Liver (tissue), 9 donors: ENCODE results near the gene CTPS2. TPM values are rescaled to one million over a fixed set of nuclear protein-coding genes. Genes with fewer than 3 reads are reported as not detected.

Experiments used
- DNase-seq: peaks from one replicate; pipeline ENCODE4 v3.0.0-alpha.2; 2017; ENCODE audit warnings: low spot score
- H3K27ac ChIP-seq, 2 donors: one replicate each; pipeline ENCODE4 v1.7.0; 2013; ENCODE audit warnings: inconsistent platforms in 2 of 2, low read length in 2 of 2, control low read depth in 1 of 2, low read depth in 1 of 2, mild to moderate bottlenecking in 1 of 2
- H3K27me3 ChIP-seq, 4 donors: one replicate each; pipeline versions ENCODE4 v1.6.1 to v1.7.0; 2013; ENCODE audit warnings: low read length in 3 of 4, inconsistent platforms in 1 of 4, mild to moderate bottlenecking in 1 of 4, moderate library complexity in 1 of 4; ENCODE audit not compliant: control insufficient read depth in 4 of 4, insufficient read depth in 4 of 4
- H3K36me3 ChIP-seq, 4 donors: one replicate each; pipeline versions ENCODE4 v1.6.1 to v1.7.0; 2013; ENCODE audit warnings: low read length in 3 of 4, mild to moderate bottlenecking in 3 of 4, low read depth in 1 of 4, moderate library complexity in 1 of 4; ENCODE audit not compliant: control insufficient read depth in 4 of 4, insufficient read depth in 3 of 4
- H3K4me1 ChIP-seq, 4 donors: one replicate each; pipeline versions ENCODE4 v1.6.1 to v1.7.0; 2013; ENCODE audit warnings: low read length in 3 of 4, mild to moderate bottlenecking in 3 of 4, moderate library complexity in 1 of 4; ENCODE audit not compliant: control insufficient read depth in 4 of 4, insufficient read depth in 4 of 4
- H3K4me3 ChIP-seq, 3 donors: one replicate each; pipeline versions ENCODE4 v1.6.1 to v1.7.0; 2013; ENCODE audit warnings: low read length in 3 of 3, control low read depth in 1 of 3, low read depth in 1 of 3, mild to moderate bottlenecking in 1 of 3
- H3K9ac ChIP-seq, 2 donors: one replicate each; pipeline ENCODE4 v1.7.0; 2013; ENCODE audit warnings: low read length in 2 of 2, mild to moderate bottlenecking in 2 of 2, moderate library complexity in 2 of 2, control low read depth in 1 of 2, low read depth in 1 of 2
- H3K9me3 ChIP-seq, 4 donors: one replicate each; pipeline versions ENCODE4 v1.6.1 to v1.7.0; 2013; ENCODE audit warnings: low read length in 3 of 4; ENCODE audit not compliant: control insufficient read depth in 4 of 4
- ATF3 ChIP-seq: IDR thresholded peaks from 2 replicates; pipeline ENCODE4 v1.6.1; 2016; ENCODE audit warnings: antibody characterized with exemption
- EGR1 ChIP-seq, 2 donors: IDR thresholded peaks; 2 replicates each; pipeline ENCODE4 v1.6.1; 2016 to 2018; ENCODE audit warnings: antibody characterized with exemption in 2 of 2, low read depth in 2 of 2
- FOXA1 ChIP-seq: IDR thresholded peaks from 2 replicates; pipeline ENCODE4 v1.6.1; 2016; ENCODE audit warnings: antibody characterized with exemption
- FOXA2 ChIP-seq: IDR thresholded peaks from 2 replicates; pipeline ENCODE4 v1.6.1; 2016; ENCODE audit warnings: antibody characterized with exemption
- GABPA ChIP-seq, 2 donors: IDR thresholded peaks in 1 of 2; conservative IDR thresholded peaks in 1 of 2; 2 replicates each; pipeline ENCODE4 v1.6.1; 2016; ENCODE audit warnings: antibody characterized with exemption in 2 of 2, mild to moderate bottlenecking in 1 of 2, moderate library complexity in 1 of 2
- HNF4A ChIP-seq, 2 donors: conservative IDR thresholded peaks; 2 replicates each; pipeline ENCODE4 v1.6.1; 2016; ENCODE audit warnings: antibody characterized with exemption in 2 of 2, mild to moderate bottlenecking in 2 of 2
- HNF4G ChIP-seq: IDR thresholded peaks from 2 replicates; pipeline ENCODE4 v1.6.1; 2016; ENCODE audit warnings: antibody characterized with exemption
- JUND ChIP-seq, 2 donors: IDR thresholded peaks; 2 replicates each; pipeline ENCODE4 v1.6.1; 2016; ENCODE audit warnings: antibody characterized with exemption in 2 of 2
- NR2F2 ChIP-seq: IDR thresholded peaks from 2 replicates; pipeline ENCODE4 v1.6.1; 2016; ENCODE audit warnings: antibody characterized with exemption
- RAD21 ChIP-seq, 2 donors: IDR thresholded peaks; 2 replicates each; pipeline ENCODE4 v1.6.1; 2016; ENCODE audit warnings: antibody characterized with exemption in 2 of 2, mild to moderate bottlenecking in 2 of 2
- REST ChIP-seq: IDR thresholded peaks from 2 replicates; pipeline ENCODE4 v1.6.1; 2016; ENCODE audit warnings: antibody characterized with exemption, mild to moderate bottlenecking
- RXRA ChIP-seq, 2 donors: IDR thresholded peaks; 2 replicates each; pipeline ENCODE4 v1.6.1; 2017 to 2018; ENCODE audit warnings: antibody characterized with exemption in 2 of 2, mild to moderate bottlenecking in 1 of 2
- SP1 ChIP-seq: IDR thresholded peaks from 2 replicates; pipeline ENCODE4 v1.6.1; 2018; ENCODE audit warnings: antibody characterized with exemption, mild to moderate bottlenecking
- TAF1 ChIP-seq: conservative IDR thresholded peaks from 2 replicates; pipeline ENCODE4 v1.6.1; 2016; ENCODE audit warnings: antibody characterized with exemption, mild to moderate bottlenecking
- YY1 ChIP-seq: IDR thresholded peaks from 2 replicates; pipeline ENCODE4 v1.6.1; 2016; ENCODE audit warnings: antibody characterized with exemption, mild to moderate bottlenecking
- ZBTB33 ChIP-seq: IDR thresholded peaks from 2 replicates; pipeline ENCODE4 v1.6.1; 2016; ENCODE audit warnings: antibody characterized with exemption
- WGBS: extraction: QIAGEN DNeasy Blood & Tissue Kit; methylation state at CpG from one replicate; pipeline ENCODE4 v1.1.7; 2013; 5-methylcytosine and 5-hydroxymethylcytosine counted together
- polyA plus RNA-seq, 2 donors: library from polyadenylated mRNA; stranded (reverse) in 1 of 2; unstranded in 1 of 2; fragments of 200-250 nt in 1 of 2; fragments of >200 nt in 1 of 2; fragmentation: Nextera tagmentation in 1 of 2; extraction: Ambion mirVana in 1 of 2; gene quantifications; one replicate each; pipeline versions ENCODE4 v1.2.1 to v1.2.3, GENCODE V29; 2013 to 2015
- total RNA-seq, 2 donors: library from RNA; depleted of rRNA; stranded (reverse); fragments of >200 nt; gene quantifications; one replicate each; pipeline ENCODE4 v1.2.3, GENCODE V29; 2014
- TF ChIP-seq, protein P1 (sequence below): IDR thresholded peaks from 2 replicates; pipeline ENCODE4 v1.6.1; 2016; ENCODE audit warnings: antibody characterized with exemption
- donor health status: healthy.
- donor health status: healthy.
- donor health status: healthy.
- donor health status: healthy.
- donor health status: healthy.

The CTPS2 gene
- total and polyA plus RNA-seq, 4 donors, result 3.0 to 11.2 (median 7.2) TPM

DNA sequence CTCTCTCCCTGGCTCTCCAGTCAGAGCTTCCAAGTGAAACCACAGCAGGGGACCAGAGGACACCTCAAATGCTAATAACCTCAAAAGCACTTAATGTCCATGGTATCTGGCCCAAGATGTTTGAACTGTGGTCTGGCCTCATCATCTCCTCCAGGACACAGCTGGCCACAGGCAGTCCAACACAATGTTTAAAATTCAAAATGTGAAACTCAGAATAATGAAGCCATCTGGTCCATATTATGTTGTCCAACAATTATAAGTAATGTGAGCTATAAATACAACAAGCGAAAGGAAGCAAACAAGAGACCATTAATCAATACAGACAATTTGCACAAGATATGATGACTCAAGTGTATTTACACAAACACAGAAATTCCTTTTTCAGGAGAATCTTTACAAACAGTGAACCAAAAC is 153.3 kb downstream of the CTPS2 start:
- H3K36me3 ChIP-seq, result no peaks in the 10 kb centered on the region
- 20% methylated on average over 1 of the region's 1 CpG for WGBS
- no peak overlapping the region for H3K4me3 ChIP-seq
- TF ChIP-seq FOXA2 (no peak), FOXA1 (no peak), RAD21 (IDR thresholded peaks at IDR 0.05) (no peak), RXRA (IDR thresholded peaks at IDR 0.05) (no peak), TAF1 (no peak)
- H3K9me3 ChIP-seq, result no peaks in the 10 kb centered on the region
- H3K27me3 ChIP-seq, result no peaks in the 10 kb centered on the region
- no peak for DNase-seq
- H3K27ac ChIP-seq, result no peak overlapping the region
- H3K9ac ChIP-seq, result no peak overlapping the region
- H3K4me1 ChIP-seq, result peaks cover 0 to 3% (median under 1%) of the 10 kb centered on the region in 4 donors

- Histone ChIP-seq H3K9ac (no peak overlapping the region), H3K36me3 (no peaks in the 10 kb centered on the region), H3K9me3 (no peaks in the 10 kb centered on the region), H3K4me3 (no peak overlapping the region), H3K27me3 (no peaks in the 10 kb centered on the region), H3K27ac (no peak overlapping the region), H3K4me1 (peaks cover 0 to 3% (median under 1%) of the 10 kb centered on the region in 4 donors)
- TF ChIP-seq HNF4A (conservative IDR thresholded peaks at IDR 0.05) (no peak), JUND (IDR thresholded peaks at IDR 0.05) (no peak), FOXA2 (no peak), REST (no peak), ZBTB33 (no peak), HNF4G (no peak), EGR1 (IDR thresholded peaks at IDR 0.05; ENCODE audit: low read depth in 2 of 2) (no peak), SP1 (no peak), ATF3 (no peak), YY1 (no peak), GABPA (IDR thresholded peaks at IDR 0.05 in 1 of 2, conservative IDR thresholded peaks at IDR 0.05 in 1 of 2) (no peak), RAD21 (IDR thresholded peaks at IDR 0.05) (no peak), TAF1 (no peak), RXRA (IDR thresholded peaks at IDR 0.05) (no peak), NR2F2 (no peak)
- TF ChIP-seq, protein P1, sequence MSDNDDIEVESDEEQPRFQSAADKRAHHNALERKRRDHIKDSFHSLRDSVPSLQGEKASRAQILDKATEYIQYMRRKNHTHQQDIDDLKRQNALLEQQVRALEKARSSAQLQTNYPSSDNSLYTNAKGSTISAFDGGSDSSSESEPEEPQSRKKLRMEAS, result no peak
- 94% methylated on average over 6 of the region's 6 CpGs for WGBS
- DNase-seq, result no peak
Measured at GRCh38 chrX:16558489-16558888, 154.0 kb downstream of the CTPS2 start.
